Left renal pelvis (tissue), 4 donors: ENCODE data around the gene IPMK. TPM values are rescaled to one million over a fixed set of nuclear protein-coding genes. Genes with fewer than 3 reads are reported as not detected.
"Not testable (repeated sequence)": the region's sequence is repeated elsewhere in the genome, so short reads cannot be mapped to it uniquely, and the experiment has no call there.

Source experiments
- DNase-seq, 4 donors: peaks; one replicate each; pipeline ENCODE4 v3.0.0-alpha.2; 2013; ENCODE audit warnings: low read depth in 4 of 4, low spot score in 3 of 4
- polyA plus RNA-seq, 4 donors: library from polyadenylated mRNA; unstranded; fragments of 120-200 nt; gene quantifications; one replicate each; pipeline ENCODE4 v1.2.1, GENCODE V29; 2013; ENCODE audit not compliant: insufficient read length in 4 of 4

Gene IPMK
- polyA plus RNA-seq, 4 donors: 3.7 to 10.4 (median 7.4) TPM

GRCh38 chr10:58158806-58159205 is 108.9 kb downstream of the IPMK start:
- no peak for DNase-seq

- DNase-seq: no peak
Measured at GRCh38 chr10:58157076-58157766, 110.5 kb downstream of the IPMK start.

GRCh38 chr10:58155941-58156340 is 111.8 kb downstream of the IPMK start:
- not testable (repeated sequence) for DNase-seq

GRCh38 chr10:58153751-58154150 is 113.9 kb downstream of the IPMK start:
- no peak for DNase-seq

- peak in 1 of 4 donors; percentile 24 for DNase-seq
Measured at GRCh38 chr10:58152673-58153263, 114.9 kb downstream of the IPMK start.

- no peak for DNase-seq
Measured at GRCh38 chr10:58150290-58150689, 117.4 kb downstream of the IPMK start.

GRCh38 chr10:58143944-58144343 is 123.8 kb downstream of the IPMK start:
- no peak for DNase-seq

Other genes with a start within 250 kb of the IPMK start
- gene CISD1, start 1.3 kb upstream of the IPMK start, polyA plus RNA-seq: 10 to 100 TPM; 16.6 to 56.2 (median 51.8) TPM
- 10 to 100 TPM; 35.5 to 50.9 (median 39.8) TPM for gene UBE2D1, start 67.1 kb upstream of the IPMK start, polyA plus RNA-seq
- gene TFAM, start 117.5 kb upstream of the IPMK start, polyA plus RNA-seq: 10 to 100 TPM; 44.7 to 81.1 (median 75.2) TPM
- gene BICC1, start 245.0 kb upstream of the IPMK start, polyA plus RNA-seq: 10 to 100 TPM; 48.7 to 90.2 (median 84.7) TPM